NCI-H1417 treated with DMSO at 0.1 percent for 48 hours (cell line): ENCODE measurements around the gene VAMP2.
"Not testable (repeated sequence)": the region's sequence is repeated elsewhere in the genome, so short reads cannot be mapped to it uniquely, and the experiment has no call there.

Experiments
- DNase-seq: peaks from one replicate; lab custom pipeline; 2025; lab: John Stamatoyannopoulos, UW

VAMP2 gene

GRCh38 chr17:8176197-8176940, 13.6 kb upstream of the VAMP2 start, which contains the start of gene TMEM107:
Gene TMEM107 (minus strand): TSS chr17:8176380. CDS start chr17:8176286, 94 bp downstream.
- peak; percentile 32 for DNase-seq

GRCh38 chr17:8175795-8176196, 13.0 kb upstream of the VAMP2 start:
- DNase-seq, result no peak

- no peak for DNase-seq
These were observed 11.1 kb upstream of the VAMP2 start for GRCh38 chr17:8173871-8174322.

GRCh38 chr17:8173056-8173870, 10.5 kb upstream of the VAMP2 start:
- peak; percentile 92 for DNase-seq

- not testable (repeated sequence) for DNase-seq
These were observed 7.4 kb upstream of the VAMP2 start for GRCh38 chr17:8170186-8170585.

- DNase-seq, result no peak
These were observed 4.8 kb upstream of the VAMP2 start for GRCh38 chr17:8167526-8167925.

GRCh38 chr17:8166731-8167130, 4.0 kb upstream of the VAMP2 start:
- no peak for DNase-seq

GRCh38 chr17:8164815-8165131, 2.0 kb upstream of the VAMP2 start:
- no peak for DNase-seq

GRCh38 chr17:8163978-8164814, 1.4 kb upstream of the VAMP2 start:
- no peak for DNase-seq

GRCh38 chr17:8162997-8163977, 539 bp upstream of the VAMP2 start:
- no peak for DNase-seq

GRCh38 chr17:8161289-8162232, 1.2 kb downstream of the VAMP2 start:
- DNase-seq, result no peak

- no peak for DNase-seq
These were observed 2.0 kb downstream of the VAMP2 start for GRCh38 chr17:8160741-8161221.

- DNase-seq, result no peak
These were observed 2.5 kb downstream of the VAMP2 start for GRCh38 chr17:8160224-8160577.

- no peak for DNase-seq
These were observed 3.1 kb downstream of the VAMP2 start for GRCh38 chr17:8159459-8160223.

GRCh38 chr17:8159032-8159400, 3.7 kb downstream of the VAMP2 start:
- no peak for DNase-seq

GRCh38 chr17:8158267-8159031, 4.3 kb downstream of the VAMP2 start:
- no peak for DNase-seq

- peak; percentile 91 for DNase-seq
These were observed 6.3 kb downstream of the VAMP2 start for GRCh38 chr17:8156246-8156992.

- no peak for DNase-seq
These were observed 6.8 kb downstream of the VAMP2 start for GRCh38 chr17:8155996-8156245.
